Measurements from ENCODE around the gene RGR.

DNA sequence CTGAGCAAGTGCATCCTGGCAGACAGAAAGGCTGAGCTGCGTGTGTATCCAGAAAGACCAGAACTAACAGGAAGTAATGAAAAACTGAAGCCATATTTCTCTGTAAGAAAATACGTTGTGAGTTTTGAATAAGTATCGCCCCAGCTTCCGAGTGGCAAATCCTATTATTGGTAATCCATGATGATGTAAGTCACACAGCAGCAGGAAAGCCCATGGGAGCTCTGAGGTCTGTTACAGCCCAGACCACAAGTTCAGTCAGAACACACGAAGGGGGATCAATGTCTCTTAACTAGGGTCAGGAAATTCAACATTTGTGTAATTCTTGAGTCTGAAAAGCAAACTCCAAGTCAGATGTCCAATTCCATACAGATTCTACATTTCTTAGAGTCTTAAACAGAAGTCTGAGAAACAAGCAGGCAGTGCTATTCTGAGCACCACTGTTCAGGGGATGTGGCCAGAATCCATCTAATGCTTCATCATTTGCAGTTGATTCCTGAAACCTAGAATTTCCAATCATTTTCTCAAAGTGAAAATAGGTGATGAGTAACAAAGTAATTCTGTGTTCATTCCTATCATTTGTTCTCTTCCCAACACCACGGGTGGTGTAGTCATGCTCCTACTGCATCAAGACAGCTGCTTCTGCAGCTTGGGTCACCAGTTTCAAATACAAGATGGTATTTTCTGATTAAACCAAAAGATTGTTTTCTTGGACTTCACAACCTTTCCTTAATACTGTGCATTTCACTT is 19.3 kb upstream of the RGR start, which contains the start of gene LRIT2:
- TF ChIP-seq CEBPB (IDR thresholded peaks at IDR 0.05) (no peak), TAF1 (IDR thresholded peaks at IDR 0.05; ENCODE audit: low read depth) (no peak), ZBTB7A (IDR thresholded peaks at IDR 0.05; ENCODE audit: low read depth) (no peak), MAX (IDR thresholded peaks at IDR 0.05) (no peak), NFIC (IDR thresholded peaks at IDR 0.05) (no peak), EGR1 (IDR thresholded peaks at IDR 0.05) (no peak), RAD21 (IDR thresholded peaks at IDR 0.05; ENCODE audit: low read depth) (no peak), FOXM1 (IDR thresholded peaks at IDR 0.05; ENCODE audit: borderline replicate concordance, low read depth) (no peak), EP300 (IDR thresholded peaks at IDR 0.05; ENCODE audit: borderline replicate concordance) (no peak), TEAD4 (IDR thresholded peaks at IDR 0.05) (no peak), USF1 (IDR thresholded peaks at IDR 0.05) (no peak), CREB1 (IDR thresholded peaks at IDR 0.05; ENCODE audit: low read depth) (no peak)
- TF ChIP-seq, protein P1, sequence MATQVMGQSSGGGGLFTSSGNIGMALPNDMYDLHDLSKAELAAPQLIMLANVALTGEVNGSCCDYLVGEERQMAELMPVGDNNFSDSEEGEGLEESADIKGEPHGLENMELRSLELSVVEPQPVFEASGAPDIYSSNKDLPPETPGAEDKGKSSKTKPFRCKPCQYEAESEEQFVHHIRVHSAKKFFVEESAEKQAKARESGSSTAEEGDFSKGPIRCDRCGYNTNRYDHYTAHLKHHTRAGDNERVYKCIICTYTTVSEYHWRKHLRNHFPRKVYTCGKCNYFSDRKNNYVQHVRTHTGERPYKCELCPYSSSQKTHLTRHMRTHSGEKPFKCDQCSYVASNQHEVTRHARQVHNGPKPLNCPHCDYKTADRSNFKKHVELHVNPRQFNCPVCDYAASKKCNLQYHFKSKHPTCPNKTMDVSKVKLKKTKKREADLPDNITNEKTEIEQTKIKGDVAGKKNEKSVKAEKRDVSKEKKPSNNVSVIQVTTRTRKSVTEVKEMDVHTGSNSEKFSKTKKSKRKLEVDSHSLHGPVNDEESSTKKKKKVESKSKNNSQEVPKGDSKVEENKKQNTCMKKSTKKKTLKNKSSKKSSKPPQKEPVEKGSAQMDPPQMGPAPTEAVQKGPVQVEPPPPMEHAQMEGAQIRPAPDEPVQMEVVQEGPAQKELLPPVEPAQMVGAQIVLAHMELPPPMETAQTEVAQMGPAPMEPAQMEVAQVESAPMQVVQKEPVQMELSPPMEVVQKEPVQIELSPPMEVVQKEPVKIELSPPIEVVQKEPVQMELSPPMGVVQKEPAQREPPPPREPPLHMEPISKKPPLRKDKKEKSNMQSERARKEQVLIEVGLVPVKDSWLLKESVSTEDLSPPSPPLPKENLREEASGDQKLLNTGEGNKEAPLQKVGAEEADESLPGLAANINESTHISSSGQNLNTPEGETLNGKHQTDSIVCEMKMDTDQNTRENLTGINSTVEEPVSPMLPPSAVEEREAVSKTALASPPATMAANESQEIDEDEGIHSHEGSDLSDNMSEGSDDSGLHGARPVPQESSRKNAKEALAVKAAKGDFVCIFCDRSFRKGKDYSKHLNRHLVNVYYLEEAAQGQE (IDR thresholded peaks at IDR 0.05; ENCODE audit: low read depth), result no peak
